Upper lobe of right lung (tissue), 1 donor: ENCODE data around the gene FLT3. TPM values are rescaled to one million over a fixed set of nuclear protein-coding genes. Genes with fewer than 3 reads are reported as not detected.

Source experiments
- ATAC-seq: fragments of 200-7000 bp; cut with Tn5 transposase; one replicate; pipeline ENCODE4 v1.9.1; 2020; ENCODE audit warnings: mild to moderate bottlenecking, moderate library complexity
- DNase-seq: peaks from one replicate; pipeline ENCODE4 v3.0.0-alpha.2; 2020
- H3K27ac ChIP-seq: fragments of 200-600 bp; one replicate; pipeline ENCODE4 v1.8.0; 2022
- H3K27me3 ChIP-seq: fragments of 200-600 bp; one replicate; pipeline ENCODE4 v1.8.0; 2022; ENCODE audit warnings: mild to moderate bottlenecking
- H3K36me3 ChIP-seq: fragments of 200-600 bp; one replicate; pipeline ENCODE4 v1.8.0; 2022
- H3K4me1 ChIP-seq: fragments of 200-600 bp; one replicate; pipeline ENCODE4 v1.8.0; 2022
- H3K4me3 ChIP-seq: fragments of 200-600 bp; one replicate; pipeline ENCODE4 v1.8.0; 2022; ENCODE audit warnings: mild to moderate bottlenecking
- H3K9me3 ChIP-seq: fragments of 200-600 bp; one replicate; pipeline ENCODE4 v1.8.0; 2022
- CTCF ChIP-seq: fragments of 200-600 bp; IDR thresholded peaks from one replicate; pipeline ENCODE4 v1.8.0; 2022; ENCODE audit warnings: antibody characterized with exemption
- intact Hi-C: fragments of 100-400 bp; cut with DNase I; formaldehyde crosslinking; loops from one replicate; pipeline ENCODE4 v1.11.0; 2022
- total RNA-seq: library from RNA; stranded (reverse); fragmentation: NEBNext Ultra II Directional; extraction: Animal tissue kit (Norgen Biotek cat#: 25700); gene quantifications from one replicate; pipeline ENCODE4 v1.2.1, GENCODE V29; 2021
- donor health status: DM: no; HTN: yes; CAD: no; lungs with severe emphysema.

FLT3 gene
- total RNA-seq, 1 donor from 2014 or later, result 1.1 TPM

DNA sequence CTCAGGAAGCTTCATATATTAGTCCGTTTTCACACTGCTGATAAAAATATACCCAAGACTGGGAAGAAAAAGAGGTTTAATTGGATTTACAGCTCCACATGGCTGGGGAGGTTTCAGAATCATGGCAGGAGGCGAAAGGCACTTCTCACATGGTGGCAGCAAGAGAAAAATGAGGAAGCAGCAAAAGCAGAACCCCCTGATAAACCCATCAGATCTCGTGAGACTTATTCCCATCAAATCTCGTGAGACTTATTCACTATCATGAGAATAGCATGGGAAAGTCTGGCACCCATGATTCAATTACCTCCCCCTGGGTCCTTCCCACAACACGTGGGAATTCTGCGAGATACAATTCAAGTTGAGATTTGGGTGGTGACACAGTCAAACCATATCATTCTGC is 23.1 kb downstream of the FLT3 start:
- no peaks in the 10 kb centered on the region for H3K27me3 ChIP-seq
- H3K27ac ChIP-seq, result no peak overlapping the region
- H3K36me3 ChIP-seq, result no peaks in the 10 kb centered on the region
- no peak overlapping the region for H3K4me3 ChIP-seq
- no peak for TF ChIP-seq CTCF
- H3K4me1 ChIP-seq, result no peaks in the 10 kb centered on the region
- no peak for DNase-seq
- no peak for ATAC-seq
- intact Hi-C loops, result no loop called here
- no peaks in the 10 kb centered on the region for H3K9me3 ChIP-seq

GRCh38 chr13:28071424-28071823 is 29.0 kb downstream of the FLT3 start:
- no peaks in the 10 kb centered on the region for H3K4me1 ChIP-seq
- DNase-seq (no peak), ATAC-seq (no peak)
- no peak overlapping the region for H3K4me3 ChIP-seq
- H3K27ac ChIP-seq, result no peak overlapping the region
- no peaks in the 10 kb centered on the region for H3K27me3 ChIP-seq
- H3K36me3 ChIP-seq, result no peaks in the 10 kb centered on the region
- H3K9me3 ChIP-seq, result no peaks in the 10 kb centered on the region
- intact Hi-C loops, result no loop called here
- no peak for TF ChIP-seq CTCF

DNA sequence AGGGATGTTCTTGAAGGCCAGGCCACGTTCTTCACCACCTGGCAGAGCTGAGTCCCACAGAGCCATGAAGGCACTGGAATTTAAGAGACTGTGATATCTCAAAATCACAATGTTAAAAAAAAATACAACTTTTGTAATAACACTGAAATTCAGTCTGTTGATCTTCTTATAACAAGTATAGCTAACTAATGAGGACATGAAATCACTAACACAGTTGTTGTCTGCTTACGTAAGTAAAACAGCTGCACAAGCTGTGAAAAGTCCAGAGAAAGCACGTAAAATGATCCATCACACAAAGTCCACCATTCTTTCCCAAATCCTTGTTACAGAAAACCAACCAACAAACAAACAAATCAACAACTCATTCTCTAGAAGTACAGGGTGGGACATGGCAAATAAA is 32.9 kb downstream of the FLT3 start:
- Histone ChIP-seq H3K36me3 (no peaks in the 10 kb centered on the region), H3K9me3 (no peaks in the 10 kb centered on the region), H3K4me3 (no peak overlapping the region), H3K27ac (no peak overlapping the region), H3K4me1 (no peaks in the 10 kb centered on the region), H3K27me3 (no peaks in the 10 kb centered on the region)
- intact Hi-C loops, result no loop called here
- ATAC-seq, result no peak
- TF ChIP-seq CTCF, result no peak
- DNase-seq, result no peak

DNA sequence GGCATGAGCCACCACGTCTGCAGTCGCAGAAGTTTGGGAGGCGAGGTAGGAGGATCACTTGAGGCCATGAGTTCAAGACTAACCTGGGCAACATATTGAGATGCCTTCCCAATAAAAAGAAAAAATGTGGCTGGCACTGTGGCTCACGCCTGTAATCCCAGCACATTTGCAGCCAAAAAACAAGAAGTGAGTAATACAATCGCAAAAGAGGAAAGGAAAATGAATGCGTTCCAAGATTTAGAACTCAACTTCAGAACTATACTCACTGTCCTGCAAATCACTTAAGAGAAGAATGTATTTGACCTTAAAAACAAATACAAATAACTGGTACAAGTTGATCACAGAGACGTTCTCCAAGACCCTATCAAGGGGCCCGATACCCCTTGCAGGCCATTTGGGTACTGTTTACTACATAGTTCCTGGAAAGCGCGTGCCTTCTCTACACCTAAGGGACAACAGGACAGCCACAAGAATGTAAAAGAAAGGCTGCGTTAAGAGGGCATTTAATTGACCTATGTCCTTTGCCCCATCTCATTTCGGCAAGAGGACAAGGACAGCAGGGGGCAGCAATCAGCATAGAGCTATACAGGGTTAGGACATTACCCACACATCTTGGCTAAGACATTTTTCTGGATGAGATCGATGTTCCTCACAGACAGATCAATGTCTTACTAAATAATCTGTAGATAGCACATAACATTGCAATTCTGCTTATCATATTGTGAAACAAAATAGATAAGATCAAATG is 41.3 kb downstream of the FLT3 start:
- Histone ChIP-seq H3K4me3 (no peak overlapping the region), H3K9me3 (no peaks in the 10 kb centered on the region), H3K27ac (no peak overlapping the region), H3K27me3 (peaks cover 15% of the 10 kb centered on the region), H3K4me1 (no peaks in the 10 kb centered on the region), H3K36me3 (no peaks in the 10 kb centered on the region)
- ATAC-seq (peak; percentile 53), DNase-seq (no peak)
- intact Hi-C loops, result no loop called here
- peak; percentile 31 for TF ChIP-seq CTCF

GRCh38 chr13:28056970-28057712 is 43.2 kb downstream of the FLT3 start:
- Histone ChIP-seq H3K4me3 (no peak overlapping the region), H3K27ac (no peak overlapping the region), H3K36me3 (no peaks in the 10 kb centered on the region), H3K4me1 (no peaks in the 10 kb centered on the region), H3K27me3 (peaks cover 15% of the 10 kb centered on the region), H3K9me3 (no peaks in the 10 kb centered on the region)
- no peak for ATAC-seq
- DNase-seq, result no peak
- TF ChIP-seq CTCF, result no peak
- intact Hi-C loops, result no loop called here
